HCT116 (cell line): Measurements from ENCODE around the gene ATAD3C. TPM values are rescaled to one million over a fixed set of nuclear protein-coding genes. Genes with fewer than 3 reads are reported as not detected.
"Not testable (repeated sequence)": the region's sequence is repeated elsewhere in the genome, so short reads cannot be mapped to it uniquely, and the experiment has no call there.

Experiments used
- ATAC-seq: fragments of 200-7000 bp; cut with Tn5 transposase; 2 replicates; pipeline ENCODE4 v1.9.1; 2020; ENCODE audit warnings: mild to moderate bottlenecking, moderate library complexity
- BruUV-seq: library from RNA; stranded (reverse); fragments of 400-500 nt; replicated peaks from 2 replicates; lab custom pipeline; 2021; lab: Mats Ljungman, UMichigan
- CTCF ChIA-PET: fragments of 300-600 bp; sonication (Branson Sonifier 250); formaldehyde crosslinking; loops from one replicate; lab custom pipeline; 2021; ENCODE audit warnings: antibody characterized with exemption; lab: Charles Lee
- POLR2A ChIA-PET: fragments of 300-600, 350-600 bp; sonication (Branson Sonifier 250); formaldehyde crosslinking; loops from one replicate; lab custom pipeline; 2021; ENCODE audit warnings: antibody characterized with exemption; lab: Charles Lee
- RAD21 ChIA-PET, 2 experiments: fragments of 300-600 bp; sonication (Branson Sonifier 250); formaldehyde crosslinking; loops; one replicate each; lab custom pipeline; 2023; ENCODE audit warnings: low total read pairs in 2 of 2; ENCODE audit not compliant: uncharacterized antibody in 2 of 2, unreplicated experiment in 2 of 2, low non-redundant PET in 1 of 2; lab: Charles Lee
- DNase-seq: peaks from one replicate; pipeline ENCODE4 v3.0.0-alpha.2; 2010; ENCODE audit warnings: low read depth, low spot score
- H2AFZ ChIP-seq: fragments of 200-600 bp; shearing (Covaris generic), sonication (generic); 2 replicates; pipeline ENCODE4 v1.6.1; 2017; ENCODE audit warnings: low read depth, mixed run types, mixed read lengths, antibody characterized with exemption, low read length; ENCODE audit not compliant: poor library complexity, severe bottlenecking
- H3K27ac ChIP-seq: 2 replicates; pipeline ENCODE4 v1.5.1; 2012; ENCODE audit warnings: low read depth, low read length
- H3K27me3 ChIP-seq: fragments of 200-600 bp; sonication (generic); 2 replicates; pipeline ENCODE4 v1.6.1; 2016; ENCODE audit warnings: mixed run types, low read length, mixed read lengths; ENCODE audit not compliant: insufficient read depth
- H3K36me3 ChIP-seq, 2 experiments: fragments of 200-500 bp in 1 of 2; fragments of 200-600 bp in 1 of 2; sonication (Bioruptor generic) in 1 of 2; sonication (generic) in 1 of 2; 2 replicates each; pipeline versions ENCODE4 v1.5.1 to v1.6.1; 2014 to 2016; ENCODE audit warnings: low read length in 2 of 2, inconsistent platforms in 1 of 2, mixed read lengths in 1 of 2, mixed run types in 1 of 2; ENCODE audit not compliant: insufficient read depth in 2 of 2, control insufficient read depth in 1 of 2
- H3K4me1 ChIP-seq, 2 experiments: fragments of 200-600 bp in 1 of 2; sonication (generic) in 1 of 2; 2 replicates each; pipeline versions ENCODE4 v1.5.1 to v1.6.1; 2012 to 2017; ENCODE audit warnings: low read length in 2 of 2, inconsistent platforms in 1 of 2, mild to moderate bottlenecking in 1 of 2, mixed read lengths in 1 of 2, mixed run types in 1 of 2, moderate library complexity in 1 of 2; ENCODE audit not compliant: insufficient read depth in 2 of 2, control insufficient read depth in 1 of 2
- H3K4me2 ChIP-seq: fragments of 200-600 bp; sonication (generic); 2 replicates; pipeline ENCODE4 v1.6.1; 2017; ENCODE audit warnings: mixed run types, low read length, mixed read lengths
- H3K4me3 ChIP-seq, 2 experiments: fragments of 200-600 bp in 1 of 2; sonication (generic) in 1 of 2; replicated peaks in 1 of 2; 2 replicates each; pipeline ENCODE4 v1.5.1; 2011 to 2016; ENCODE audit warnings: low read length in 2 of 2, control low read depth in 1 of 2, low read depth in 1 of 2, mild to moderate bottlenecking in 1 of 2, mixed read lengths in 1 of 2, mixed run types in 1 of 2
- H3K79me2 ChIP-seq: fragments of 200-600 bp; sonication (generic); 2 replicates; pipeline ENCODE4 v1.6.1; 2017; ENCODE audit warnings: mild to moderate bottlenecking, mixed run types, low read length, moderate library complexity, mixed read lengths; ENCODE audit not compliant: insufficient read depth
- H3K9ac ChIP-seq: fragments of 200-600 bp; sonication (generic); 2 replicates; pipeline ENCODE4 v1.6.1; 2016; ENCODE audit warnings: low read length, mixed read lengths
- H3K9me2 ChIP-seq: fragments of 200-600 bp; sonication (generic), shearing (Covaris generic); 2 replicates; pipeline ENCODE4 v1.6.1; 2017; ENCODE audit warnings: mixed run types, mild to moderate bottlenecking, moderate library complexity; ENCODE audit not compliant: insufficient read depth
- H3K9me3 ChIP-seq, 2 experiments: fragments of 200-500 bp in 1 of 2; fragments of 200-600 bp in 1 of 2; sonication (Bioruptor generic) in 1 of 2; sonication (generic) in 1 of 2; 2 replicates each; pipeline ENCODE4 v1.6.1; 2014 to 2017; ENCODE audit warnings: low read length in 2 of 2, mixed read lengths in 2 of 2, inconsistent platforms in 1 of 2, low read depth in 1 of 2, mild to moderate bottlenecking in 1 of 2, mixed run types in 1 of 2, moderate library complexity in 1 of 2; ENCODE audit not compliant: control insufficient read depth in 1 of 2, insufficient read depth in 1 of 2
- H4K20me1 ChIP-seq: fragments of 200-600 bp; sonication (generic), shearing (Covaris generic); 2 replicates; pipeline ENCODE4 v1.6.1; 2017; ENCODE audit warnings: mixed run types, mild to moderate bottlenecking, moderate library complexity; ENCODE audit not compliant: insufficient read depth
- SP1 ChIP-seq: IDR thresholded peaks from 2 replicates; pipeline ENCODE4 v1.6.1; 2012; ENCODE audit warnings: low read depth
- ZNF274 ChIP-seq: fragments of 200-500 bp; sonication (Bioruptor generic); IDR thresholded peaks from 2 replicates; pipeline ENCODE4 v1.6.1; 2014; ENCODE audit warnings: mild to moderate bottlenecking, low read depth, low read length, inconsistent platforms
- intact Hi-C: fragments of 100-400 bp; cut with micrococcal nuclease; formaldehyde crosslinking; loops from 2 replicates; pipeline ENCODE4 v1.10.0; 2022
- total RNA-seq: library from RNA; stranded (reverse); gene quantifications from one replicate; pipeline ENCODE4 v1.2.1, GENCODE V29; 2021; ENCODE audit not compliant: unreplicated experiment

ATAD3C gene
- total RNA-seq, 1 experiment from 2014 or later = 0.61 TPM

DNA sequence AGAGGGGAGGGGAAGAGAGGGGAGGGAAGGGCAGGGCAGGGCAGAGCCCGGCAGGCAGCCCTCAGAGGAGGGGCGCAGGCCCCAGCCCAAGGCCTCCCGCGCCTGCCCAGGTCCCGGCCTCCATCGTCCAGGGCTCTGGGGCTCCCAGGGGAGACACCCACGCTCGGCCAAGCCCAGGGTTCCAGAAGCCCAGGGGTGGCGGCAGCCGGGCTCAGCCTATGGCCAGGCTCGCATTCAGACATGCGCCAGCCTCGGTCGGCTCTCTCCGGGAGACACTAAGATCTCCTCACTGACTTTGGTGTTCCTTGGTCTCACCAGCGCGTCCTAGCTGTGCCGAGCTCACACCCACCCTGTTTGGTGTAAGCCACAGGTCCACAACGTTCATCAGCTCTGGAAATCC lies 21.3 kb upstream of the ATAD3C start:
- no peaks in the 10 kb centered on the region for H4K20me1 ChIP-seq
- H3K27me3 ChIP-seq = no peaks in the 10 kb centered on the region
- no peak overlapping the region for H3K4me3 ChIP-seq
- CTCF ChIA-PET = interaction anchor here (1.8 kb wide), 1 partner anchor 13 kb away, joined by 7 read pairs; no protein-coding TSS in a partner anchor
- H3K36me3 ChIP-seq = no peaks in the 10 kb centered on the region
- no peak overlapping the region for H3K27ac ChIP-seq
- peaks cover 33 to 56% of the 10 kb centered on the region in 2 experiments for H3K4me1 ChIP-seq
- TF ChIP-seq ZNF274 (no peak), SP1 (no peak)
- TF ChIP-seq, all 23 proteins: peak for 0
- Histone ChIP-seq H3K9me2 (no peaks in the 10 kb centered on the region), H2AFZ (no peak overlapping the region), H3K4me2 (no peak overlapping the region), H3K9me3 (no peaks in the 10 kb centered on the region), H3K9ac (no peak overlapping the region), H3K79me2 (no peaks in the 10 kb centered on the region)
- BruUV-seq = no TSS peak
- DNase-seq (no peak), ATAC-seq (no peak)
- ChIA-PET POLR2A (no interaction called here), RAD21 (no interaction called here)
- intact Hi-C loops = no loop called here

- H3K9me3 ChIP-seq, H2AFZ ChIP-seq, BruUV-seq, H3K9ac ChIP-seq, H3K27me3 ChIP-seq, H3K79me2 ChIP-seq, H3K4me2 ChIP-seq, H4K20me1 ChIP-seq, POLR2A ChIA-PET, DNase-seq, intact Hi-C loops, ATAC-seq, RAD21 ChIA-PET, H3K9me2 ChIP-seq, H3K36me3 ChIP-seq, H3K27ac ChIP-seq, H3K4me3 ChIP-seq: not testable (repeated sequence)
- H3K4me1 ChIP-seq = peaks cover 38 to 58% of the 10 kb centered on the region in 2 experiments
- CTCF ChIA-PET = interaction anchor here (1.8 kb wide), 1 partner anchor 12 kb away, joined by 7 read pairs; no protein-coding TSS in a partner anchor
Measured at GRCh38 chr1:1428967-1429366, 20.5 kb upstream of the ATAD3C start.
